NCI-H1436 (cell line): Measurements from ENCODE around the gene P3R3URF.

Experiments used
- DNase-seq: peaks from one replicate; lab custom pipeline; 2025; lab: John Stamatoyannopoulos, UW

The P3R3URF gene

GRCh38 chr1:46193984-46194570 is 17.8 kb upstream of the P3R3URF start:
- no peak for DNase-seq

DNA sequence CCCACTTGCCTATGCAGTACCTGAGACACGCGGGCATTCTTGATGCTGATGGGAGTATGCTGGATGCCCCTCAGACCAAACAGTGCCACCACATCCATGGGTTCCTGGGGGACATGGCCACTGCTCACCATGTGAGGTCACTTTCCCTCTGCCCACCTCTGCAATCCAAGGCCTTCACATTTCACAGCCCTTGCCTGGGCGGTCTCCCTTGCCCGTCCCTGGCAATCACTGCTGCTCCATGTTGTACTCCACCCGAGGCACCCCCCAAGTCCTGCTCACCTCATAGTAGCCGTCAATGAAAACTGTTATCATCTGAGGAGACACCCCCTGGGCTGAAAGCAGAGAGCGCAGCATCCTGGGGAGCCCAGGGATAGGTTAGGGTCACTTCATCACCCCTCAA is 17.0 kb upstream of the P3R3URF start:
- no peak for DNase-seq

DNA sequence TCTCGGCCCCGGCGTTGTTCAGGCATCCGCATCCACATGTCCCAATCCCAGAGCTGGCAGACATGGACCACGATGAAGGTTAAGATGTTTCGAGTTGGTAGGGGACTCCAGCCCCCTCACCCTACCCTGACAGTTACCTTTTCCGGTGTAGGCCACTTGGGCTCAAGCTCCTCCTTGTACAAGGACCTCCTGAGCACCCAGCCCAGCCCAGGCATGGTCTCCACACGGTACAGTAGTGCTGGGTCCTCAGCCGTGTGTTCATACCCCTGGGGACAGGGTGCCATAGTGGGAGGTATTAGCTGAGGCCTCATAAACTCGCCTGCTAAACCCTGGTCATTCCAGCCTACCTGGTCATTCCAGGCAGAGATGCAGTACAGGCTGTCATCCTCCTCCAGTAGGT is 15.9 kb upstream of the P3R3URF start:
- no peak for DNase-seq

DNA sequence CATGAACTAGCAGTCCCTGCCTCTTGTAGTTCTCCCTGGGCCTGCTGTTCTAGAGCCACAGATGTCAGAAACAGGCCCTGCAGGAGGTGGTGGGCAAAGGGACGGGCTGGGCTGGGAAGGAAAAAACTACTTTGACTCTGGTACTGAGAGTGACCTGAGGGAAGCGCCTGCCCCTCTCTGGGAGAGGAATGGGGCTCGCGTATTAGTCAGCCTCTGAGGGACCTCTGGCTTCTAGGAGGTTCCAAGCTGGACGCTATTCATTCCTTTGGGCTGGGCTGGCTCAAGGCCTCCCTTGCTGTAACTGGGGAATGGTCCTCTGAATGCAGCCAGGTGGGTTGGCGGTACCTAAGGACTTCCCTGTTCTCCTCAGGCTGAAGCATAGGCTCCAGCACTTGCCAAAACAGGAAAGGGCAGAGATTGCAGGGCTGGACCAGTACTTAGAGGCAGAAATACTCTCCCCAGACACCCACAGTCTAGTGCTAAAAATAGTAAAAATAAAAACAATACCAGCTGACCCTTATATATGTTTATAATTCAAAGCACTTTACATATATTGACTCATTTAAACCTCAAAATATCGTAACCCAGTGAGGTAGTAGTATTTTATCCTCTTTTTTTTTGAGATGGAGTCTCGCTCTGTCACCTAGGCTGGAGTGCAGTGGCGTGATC is 14.9 kb upstream of the P3R3URF start:
- no peak for DNase-seq

DNA sequence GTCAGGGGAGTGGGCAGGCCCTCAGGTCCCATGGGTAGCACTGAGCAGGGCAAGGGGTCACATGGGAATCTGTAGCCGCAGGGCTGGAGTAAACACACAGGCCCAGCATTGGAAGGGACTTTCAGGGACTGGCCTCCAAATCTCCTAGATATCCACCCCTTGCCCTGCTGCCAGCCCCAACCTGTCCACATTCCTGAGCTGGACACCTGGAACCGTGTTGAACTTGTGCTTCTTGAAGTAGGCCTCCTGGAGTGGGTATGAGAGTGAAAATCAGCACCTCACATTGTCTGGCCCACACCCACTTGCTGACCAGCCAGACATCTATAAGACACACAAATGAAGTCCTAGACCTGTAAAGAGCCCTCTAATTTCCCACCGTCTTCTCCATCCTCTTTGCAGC is 14.3 kb upstream of the P3R3URF start:
- no peak for DNase-seq

GRCh38 chr1:46188295-46189030 is 12.2 kb upstream of the P3R3URF start:
- DNase-seq: no peak

GRCh38 chr1:46187106-46187869 is 11.0 kb upstream of the P3R3URF start:
- DNase-seq: peak; percentile 51

DNA sequence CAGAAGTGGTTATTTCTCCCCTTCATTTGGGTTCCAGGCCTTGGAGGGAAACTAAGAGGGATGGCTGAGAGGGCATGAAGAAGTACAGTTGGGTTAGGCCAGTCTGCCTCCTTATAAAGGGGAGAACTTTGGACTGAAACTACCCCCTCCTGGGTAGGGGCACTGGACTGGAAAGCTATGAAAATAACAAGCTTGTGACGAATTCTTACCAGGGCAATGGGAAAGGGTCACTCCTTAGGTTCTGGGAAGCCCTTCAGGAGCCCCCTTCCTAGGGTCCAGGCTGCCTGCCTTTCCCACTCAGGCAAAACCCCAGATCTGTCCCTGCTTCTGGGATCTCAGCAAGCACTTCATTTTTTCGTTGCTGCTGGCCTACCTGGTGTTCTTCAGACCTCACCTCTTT is 9.8 kb upstream of the P3R3URF start:
- DNase-seq: no peak

DNA sequence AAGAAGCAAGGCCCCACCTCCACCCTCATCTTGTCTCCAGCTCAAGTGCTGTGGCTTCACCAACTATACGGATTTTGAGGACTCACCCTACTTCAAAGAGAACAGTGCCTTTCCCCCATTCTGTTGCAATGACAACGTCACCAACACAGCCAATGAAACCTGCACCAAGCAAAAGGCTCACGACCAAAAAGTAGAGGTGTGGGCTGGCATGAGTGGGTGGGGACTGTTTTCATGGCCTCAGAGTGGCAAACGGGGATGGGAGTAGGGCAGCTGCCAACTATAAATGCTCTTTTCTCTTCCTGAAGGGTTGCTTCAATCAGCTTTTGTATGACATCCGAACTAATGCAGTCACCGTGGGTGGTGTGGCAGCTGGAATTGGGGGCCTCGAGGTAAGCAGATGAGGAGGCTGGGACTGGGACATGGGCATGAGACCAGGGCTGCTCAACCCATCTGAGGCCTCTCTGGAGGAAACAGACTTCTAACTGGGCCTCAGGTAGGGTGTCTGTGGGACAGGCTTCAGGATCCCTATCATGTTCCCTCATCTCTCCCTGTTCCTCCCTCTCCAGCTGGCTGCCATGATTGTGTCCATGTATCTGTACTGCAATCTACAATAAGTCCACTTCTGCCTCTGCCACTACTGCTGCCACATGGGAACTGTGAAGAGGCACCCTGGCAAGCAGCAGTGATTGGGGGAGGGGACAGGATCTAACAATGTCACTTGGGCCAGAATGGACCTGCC is 8.8 kb upstream of the P3R3URF start:
- DNase-seq: no peak

DNA sequence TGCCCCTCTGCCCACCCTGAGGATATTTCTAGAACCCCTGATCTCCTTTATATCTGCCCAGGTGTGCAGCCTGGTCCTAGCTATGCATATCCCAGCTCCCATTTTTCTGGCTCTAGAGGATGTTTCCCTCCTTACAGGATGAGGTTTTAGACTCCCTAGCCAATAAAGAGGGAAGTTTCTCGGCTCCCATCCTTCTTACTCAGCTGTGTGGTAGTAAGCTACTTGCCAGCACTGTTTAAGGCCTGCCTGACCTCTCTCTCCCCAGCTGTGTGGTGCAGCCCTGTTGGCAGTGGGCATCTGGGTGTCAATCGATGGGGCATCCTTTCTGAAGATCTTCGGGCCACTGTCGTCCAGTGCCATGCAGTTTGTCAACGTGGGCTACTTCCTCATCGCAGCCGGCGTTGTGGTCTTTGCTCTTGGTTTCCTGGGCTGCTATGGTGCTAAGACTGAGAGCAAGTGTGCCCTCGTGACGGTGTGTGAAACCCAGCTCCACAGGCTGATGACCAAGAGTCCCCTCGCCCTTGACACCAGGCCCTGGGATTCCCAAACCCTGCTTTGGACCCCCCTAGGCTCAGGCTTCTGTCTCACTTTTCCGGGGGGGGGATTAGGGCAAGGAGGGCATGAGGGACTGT is 7.8 kb upstream of the P3R3URF start:
- DNase-seq: no peak

DNA sequence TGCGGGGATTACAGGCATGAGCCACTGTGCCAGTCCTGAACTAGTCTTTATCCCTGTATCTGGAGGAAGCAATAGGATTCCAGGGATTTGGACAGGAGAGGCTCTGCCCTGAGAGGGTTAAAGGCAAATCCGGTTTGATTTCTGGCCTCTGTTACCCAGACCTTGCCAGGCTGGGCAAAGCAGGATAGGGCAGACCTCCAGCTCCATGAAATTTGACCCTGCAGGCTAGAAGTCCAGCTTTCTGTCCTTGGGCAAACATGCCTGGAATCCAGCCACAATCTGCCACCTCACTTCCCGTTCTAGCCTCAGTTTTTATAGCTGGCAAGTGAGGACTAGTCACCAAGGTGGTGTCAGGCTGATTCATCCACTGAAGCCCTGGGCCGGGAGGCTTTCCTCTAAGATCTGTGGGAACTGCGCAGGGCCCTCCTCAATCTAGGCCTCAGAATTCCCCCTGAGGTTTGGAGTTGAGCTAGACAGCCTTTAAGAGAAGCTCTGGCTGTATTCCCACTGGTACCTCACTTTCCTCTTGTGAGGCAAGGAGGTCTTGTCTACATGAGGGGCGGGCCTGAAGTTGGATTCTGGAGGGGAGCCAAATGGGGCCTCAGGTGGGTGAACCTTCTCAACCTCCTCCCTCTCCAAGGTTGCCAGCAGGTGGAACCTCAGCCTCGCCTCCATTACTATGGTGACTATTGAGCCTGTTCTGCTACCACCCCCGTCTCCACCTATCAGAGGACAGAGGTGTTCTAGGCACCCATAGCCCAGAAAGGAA is 7.0 kb upstream of the P3R3URF start:
- DNase-seq: peak; percentile 83

- no peak for DNase-seq
These were observed 5.3 kb upstream of the P3R3URF start for GRCh38 chr1:46181343-46182260.

DNA sequence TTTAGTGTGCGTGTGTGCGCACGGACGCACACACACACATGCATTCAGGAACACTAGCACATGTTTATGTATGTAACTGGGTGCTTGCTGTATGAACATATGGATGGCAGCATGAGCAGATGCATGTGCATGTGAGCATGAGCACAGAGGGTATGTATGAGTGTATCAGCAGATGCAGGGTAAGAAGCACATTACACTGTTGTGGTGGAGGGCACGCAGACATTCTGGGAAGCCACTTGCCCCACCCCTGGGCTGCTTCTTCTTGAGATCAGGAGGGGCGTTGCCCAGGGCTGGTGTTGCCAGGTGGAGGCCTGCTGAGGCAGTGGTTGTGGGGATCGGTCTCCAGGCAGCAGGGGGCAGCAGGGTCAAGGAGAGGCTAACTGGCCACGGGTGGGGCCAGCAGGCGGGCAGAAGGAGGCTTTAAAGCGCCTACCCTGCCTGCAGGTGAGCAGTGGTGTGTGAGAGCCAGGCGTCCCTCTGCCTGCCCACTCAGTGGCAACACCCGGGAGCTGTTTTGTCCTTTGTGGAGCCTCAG is 3.9 kb upstream of the P3R3URF start:
- DNase-seq: peak; percentile 26

DNA sequence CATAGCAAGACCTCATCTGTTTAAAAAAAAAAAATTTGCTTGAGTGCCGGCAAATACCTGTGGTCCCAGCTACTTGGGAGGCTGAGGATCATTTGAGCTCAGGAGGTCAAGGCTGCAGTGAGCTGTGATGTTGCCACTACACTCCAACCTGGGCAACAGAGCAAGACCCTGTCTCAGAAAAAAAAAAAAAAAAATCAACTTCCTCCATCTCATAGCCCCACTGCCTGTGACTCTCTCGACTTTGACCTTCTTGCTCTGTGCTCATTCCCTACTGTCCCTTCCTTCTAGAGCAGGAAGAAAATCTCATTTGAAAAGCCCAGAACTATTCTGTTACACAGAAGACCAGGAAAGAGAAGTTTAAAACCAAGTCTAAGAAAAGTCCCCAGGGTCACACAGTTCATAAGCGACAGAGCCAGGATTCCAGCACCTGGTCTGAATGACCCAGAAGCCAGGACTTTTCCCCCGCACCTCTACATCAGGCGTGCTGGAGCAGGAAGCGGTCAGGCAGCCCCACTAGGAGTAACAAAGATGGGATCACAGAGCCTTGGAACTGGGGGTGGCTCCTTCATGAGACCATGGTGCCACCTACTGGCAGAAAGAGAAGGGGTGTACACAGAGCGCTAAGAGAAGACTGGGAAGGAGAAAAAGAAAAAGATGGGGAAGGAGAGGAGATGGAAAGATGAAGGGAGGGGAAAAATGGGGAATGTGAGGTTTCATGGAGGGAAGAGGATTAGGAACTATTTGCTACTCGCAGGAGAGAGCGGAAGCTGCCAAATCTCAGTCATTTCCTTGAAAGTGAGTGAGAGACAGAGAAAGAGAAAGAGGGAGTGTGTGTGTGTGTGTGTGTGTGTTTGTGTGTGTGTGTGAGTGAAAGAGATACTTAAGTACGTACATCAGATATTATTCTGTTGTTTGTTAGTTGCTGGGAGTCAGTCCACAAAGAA is 3.1 kb upstream of the P3R3URF start:
- DNase-seq: peak; percentile 83

DNA sequence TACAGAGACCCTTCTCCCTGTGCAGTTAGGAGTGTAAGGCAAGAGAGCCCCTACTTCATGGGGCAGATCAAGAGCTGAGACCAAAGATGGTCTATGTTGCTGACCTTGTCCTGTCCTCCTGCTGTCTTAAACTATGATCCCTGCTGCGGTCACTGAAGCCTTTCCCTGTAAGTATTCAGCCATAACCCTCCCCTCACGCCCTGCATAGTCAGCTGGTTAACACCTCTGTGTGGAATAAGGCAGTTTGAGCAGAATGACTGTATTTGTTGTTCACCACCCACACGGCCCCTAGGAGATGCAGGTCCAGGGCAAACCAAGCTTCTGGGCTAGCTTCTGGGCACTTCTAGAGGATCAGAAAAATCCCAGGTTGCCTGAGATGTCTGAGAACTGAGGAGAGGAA is 1.0 kb downstream of the P3R3URF start:
- no peak for DNase-seq

GRCh38 chr1:46174448-46175231 is 1.6 kb downstream of the P3R3URF start, which contains the start of gene TSPAN1:
TSPAN1 (plus strand) TSS chr1:46175087; CDS start chr1:46181108, 6,021 bp downstream.
- DNase-seq: no peak

DNA sequence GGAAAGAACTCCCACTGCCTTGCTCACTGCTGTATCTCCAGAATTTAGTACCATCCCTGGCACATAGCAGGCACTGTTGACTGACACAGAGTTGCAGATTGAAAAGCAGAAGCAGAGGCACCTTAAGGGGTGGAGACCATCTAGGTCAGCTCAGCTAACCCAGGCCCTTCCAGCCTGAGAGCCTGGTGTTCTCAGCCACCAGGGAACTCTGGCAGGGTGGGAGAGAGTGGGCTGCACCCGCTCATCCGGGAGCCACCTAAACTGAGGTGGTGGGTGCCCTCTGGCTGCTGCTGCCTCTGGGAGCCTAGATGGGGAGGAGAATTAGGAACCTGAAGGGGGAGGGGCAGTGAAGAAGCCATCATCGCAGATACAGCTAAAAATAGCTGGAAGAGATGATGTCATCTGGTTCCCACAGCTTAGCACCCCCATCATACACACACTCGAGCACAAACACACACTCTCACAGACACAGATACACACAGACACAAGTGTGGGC is 2.9 kb downstream of the P3R3URF start:
- DNase-seq: no peak
